ENCODE results near the gene ADAMTS6. TPM values are rescaled to one million over a fixed set of nuclear protein-coding genes. Genes with fewer than 3 reads are reported as not detected.

ADAMTS6 gene
- total RNA-seq, 5 donors from 2014 or later (not counting 1 experiment from before 2014, with no cell fraction given), result 2.0 to 5.3 (median 4.0) TPM

DNA sequence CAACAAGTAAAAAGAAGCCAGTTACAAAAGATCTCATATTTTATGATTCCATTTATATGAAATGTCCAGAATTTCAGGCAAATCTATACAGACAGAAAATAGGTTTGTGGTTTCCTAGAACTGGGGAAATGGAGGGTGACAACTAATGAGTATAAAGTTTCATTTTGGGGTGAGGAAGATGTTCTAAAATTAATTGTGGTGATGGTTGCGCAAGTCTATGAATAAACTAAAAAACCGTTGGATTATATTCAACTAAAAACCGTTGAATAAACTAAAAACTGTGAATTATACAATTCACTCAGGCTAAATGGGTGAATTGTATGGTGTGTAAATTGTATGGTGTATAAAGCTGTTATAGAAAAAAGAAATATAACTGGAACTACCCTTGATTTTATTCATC is 47.6 kb downstream of the ADAMTS6 start:
- WGBS (ENCODE audit: insufficient coverage), result no CpG with 5 or more reads among the region's 3 CpGs
- Mint-ChIP-seq H3K36me3 (no peaks in the 10 kb centered on the region), H3K27me3 (peaks cover 4% of the 10 kb centered on the region in 2 donors), H3K27ac (no peak overlapping the region), H3K4me3 (no peak overlapping the region), H3K4me1 (no peaks in the 10 kb centered on the region), H3K9me3 (peaks cover 0 to 4% (median 0%) of the 10 kb centered on the region in 3 donors)
- no peaks in the 10 kb centered on the region for H3K36me3 ChIP-seq (ENCODE audit: control insufficient read depth in 2 of 2, extremely low read depth in 1 of 2, insufficient read depth in 1 of 2, low read length in 1 of 2)
- no peak overlapping the region for H3K27ac ChIP-seq (ENCODE audit: low read length)
- ChIA-PET POLR2A (no interaction called here), CTCF (no interaction called here)
- H3K27me3 ChIP-seq (replicated peaks in 1 of 2; ENCODE audit: control insufficient read depth in 2 of 2, extremely low read depth in 1 of 2, insufficient read depth in 2 of 2, low read length in 1 of 2), result no peaks in the 10 kb centered on the region
- H3K4me3 ChIP-seq (ENCODE audit: control insufficient read depth in 1 of 2, extremely low read depth in 1 of 2, low read length in 1 of 2), result no peak overlapping the region
- no peaks in the 10 kb centered on the region for H3K9me3 ChIP-seq
- H3K4me1 ChIP-seq (ENCODE audit: control insufficient read depth in 1 of 2, extremely low read depth in 1 of 2, insufficient read depth in 2 of 2, low read length in 2 of 2), result no peaks in the 10 kb centered on the region
- DNase-seq, result no peak
- no peak for ATAC-seq (replicated peaks in 1 of 4)

DNA sequence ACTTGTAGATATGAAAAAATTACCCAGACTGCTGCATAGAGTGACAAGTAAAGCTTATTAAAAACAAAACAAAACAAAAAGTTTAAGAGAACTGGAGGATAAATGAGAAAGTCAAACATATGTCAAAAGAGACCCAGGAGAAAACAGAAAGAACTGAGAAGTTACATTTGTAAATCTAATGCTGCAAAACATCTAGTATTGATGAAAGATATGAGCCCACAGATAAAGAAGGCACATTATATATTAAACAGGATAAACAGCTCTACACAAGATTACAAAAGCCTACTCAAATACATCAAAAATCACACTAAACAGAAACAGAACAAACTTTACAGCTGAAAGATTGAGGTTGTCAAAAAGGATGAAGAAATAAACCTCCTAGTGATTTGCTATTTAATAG is 55.1 kb downstream of the ADAMTS6 start:
- H3K4me3 Mint-ChIP-seq, result no peak overlapping the region
- CTCF ChIA-PET, result no interaction called here
- no peak overlapping the region for H3K4me3 ChIP-seq (ENCODE audit: control insufficient read depth in 1 of 2, extremely low read depth in 1 of 2, low read length in 1 of 2)
- H3K27me3 Mint-ChIP-seq, result no peaks in the 10 kb centered on the region
- no peaks in the 10 kb centered on the region for H3K4me1 ChIP-seq (ENCODE audit: control insufficient read depth in 1 of 2, extremely low read depth in 1 of 2, insufficient read depth in 2 of 2, low read length in 2 of 2)
- ATAC-seq (replicated peaks in 1 of 4) (no peak), DNase-seq (no peak)
- H3K27ac Mint-ChIP-seq, result no peak overlapping the region
- no peak overlapping the region for H3K27ac ChIP-seq (ENCODE audit: low read length)
- H3K36me3 ChIP-seq (ENCODE audit: control insufficient read depth in 2 of 2, extremely low read depth in 1 of 2, insufficient read depth in 1 of 2, low read length in 1 of 2), result no peaks in the 10 kb centered on the region
- H3K36me3 Mint-ChIP-seq, result peaks cover 3% of the 10 kb centered on the region
- H3K9me3 Mint-ChIP-seq, result peaks cover 0 to 5% (median 4%) of the 10 kb centered on the region in 3 donors
- H3K27me3 ChIP-seq (replicated peaks in 1 of 2; ENCODE audit: control insufficient read depth in 2 of 2, extremely low read depth in 1 of 2, insufficient read depth in 2 of 2, low read length in 1 of 2), result no peaks in the 10 kb centered on the region
- no peaks in the 10 kb centered on the region for H3K4me1 Mint-ChIP-seq
- H3K9me3 ChIP-seq, result no peaks in the 10 kb centered on the region
- POLR2A ChIA-PET, result no interaction called here

DNA sequence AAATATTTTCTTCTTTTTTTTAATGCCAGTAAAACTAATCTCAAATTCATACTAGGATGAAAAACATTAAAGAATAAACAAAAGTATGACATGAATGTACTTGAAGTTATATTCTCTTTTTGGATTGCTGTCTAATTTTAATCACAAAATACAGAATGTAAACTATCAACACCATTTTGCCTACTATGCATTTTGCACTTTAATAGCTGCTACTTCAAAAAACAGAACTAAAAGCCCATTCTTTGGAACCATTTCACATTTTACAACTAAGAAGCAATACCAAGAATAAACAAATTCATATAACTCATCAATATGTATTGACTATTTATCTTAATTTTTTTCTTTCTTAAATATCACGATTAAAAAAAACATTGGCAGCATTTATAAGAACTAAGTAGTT is 58.1 kb downstream of the ADAMTS6 start:
- Mint-ChIP-seq H3K27me3 (no peaks in the 10 kb centered on the region), H3K9me3 (peaks cover 9 to 28% (median 18%) of the 10 kb centered on the region in 3 donors), H3K27ac (no peak overlapping the region), H3K4me1 (no peaks in the 10 kb centered on the region), H3K4me3 (no peak overlapping the region), H3K36me3 (peaks cover 4% of the 10 kb centered on the region)
- ATAC-seq (replicated peaks in 1 of 4) (no peak), DNase-seq (no peak)
- H3K27ac ChIP-seq (ENCODE audit: low read length), result no peak overlapping the region
- no peaks in the 10 kb centered on the region for H3K9me3 ChIP-seq
- ChIA-PET CTCF (interaction anchor here in 1 of 2 donors (0.7 kb wide), 1 partner anchor 1610 kb away, joined by 3 read pairs; no protein-coding TSS in a partner anchor), POLR2A (no interaction called here)
- no peaks in the 10 kb centered on the region for H3K27me3 ChIP-seq (replicated peaks in 1 of 2; ENCODE audit: control insufficient read depth in 2 of 2, extremely low read depth in 1 of 2, insufficient read depth in 2 of 2, low read length in 1 of 2)
- no peaks in the 10 kb centered on the region for H3K4me1 ChIP-seq (ENCODE audit: control insufficient read depth in 1 of 2, extremely low read depth in 1 of 2, insufficient read depth in 2 of 2, low read length in 2 of 2)
- H3K4me3 ChIP-seq (ENCODE audit: control insufficient read depth in 1 of 2, extremely low read depth in 1 of 2, low read length in 1 of 2), result no peak overlapping the region
- no CpG with 5 or more reads among the region's 1 CpG for WGBS (ENCODE audit: insufficient coverage)
- H3K36me3 ChIP-seq (ENCODE audit: control insufficient read depth in 2 of 2, extremely low read depth in 1 of 2, insufficient read depth in 1 of 2, low read length in 1 of 2), result no peaks in the 10 kb centered on the region

DNA sequence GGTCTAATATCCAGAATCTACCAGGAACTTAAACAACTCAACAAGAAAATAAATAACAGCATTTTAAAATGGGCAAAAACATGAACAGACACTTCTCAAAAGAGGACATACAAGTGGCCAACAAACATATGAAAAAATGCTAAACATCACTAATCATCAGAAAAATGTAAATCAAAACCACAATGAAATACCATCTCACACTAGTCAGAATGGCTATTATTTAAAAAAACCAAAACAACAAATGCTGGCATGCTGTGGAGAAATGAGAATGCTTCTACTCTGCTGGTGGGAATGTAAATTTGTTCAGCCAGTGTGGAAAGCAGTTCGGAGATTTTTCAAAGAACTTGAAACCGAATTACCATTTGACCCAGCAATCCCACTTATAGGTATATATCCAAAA is 63.1 kb downstream of the ADAMTS6 start:
- Mint-ChIP-seq H3K9me3 (peaks cover 9 to 45% (median 25%) of the 10 kb centered on the region in 3 donors), H3K27me3 (peaks cover 0 to 1% of the 10 kb centered on the region in 2 donors), H3K27ac (no peak overlapping the region), H3K4me1 (no peaks in the 10 kb centered on the region), H3K4me3 (no peak overlapping the region), H3K36me3 (peaks cover 4% of the 10 kb centered on the region)
- ATAC-seq (replicated peaks in 1 of 4) (no peak), DNase-seq (no peak)
- POLR2A ChIA-PET, result no interaction called here
- no CpG with 5 or more reads among the region's 2 CpGs for WGBS (ENCODE audit: insufficient coverage)
- no peaks in the 10 kb centered on the region for H3K9me3 ChIP-seq
- H3K27me3 ChIP-seq (replicated peaks in 1 of 2; ENCODE audit: control insufficient read depth in 2 of 2, extremely low read depth in 1 of 2, insufficient read depth in 2 of 2, low read length in 1 of 2), result peaks cover 0 to 5% of the 10 kb centered on the region in 2 experiments
- no peaks in the 10 kb centered on the region for H3K36me3 ChIP-seq (ENCODE audit: control insufficient read depth in 2 of 2, extremely low read depth in 1 of 2, insufficient read depth in 1 of 2, low read length in 1 of 2)
- CTCF ChIA-PET, result no interaction called here
- H3K4me1 ChIP-seq (ENCODE audit: control insufficient read depth in 1 of 2, extremely low read depth in 1 of 2, insufficient read depth in 2 of 2, low read length in 2 of 2), result no peaks in the 10 kb centered on the region
- no peak overlapping the region for H3K27ac ChIP-seq (ENCODE audit: low read length)
- no peak overlapping the region for H3K4me3 ChIP-seq (ENCODE audit: control insufficient read depth in 1 of 2, extremely low read depth in 1 of 2, low read length in 1 of 2)

DNA sequence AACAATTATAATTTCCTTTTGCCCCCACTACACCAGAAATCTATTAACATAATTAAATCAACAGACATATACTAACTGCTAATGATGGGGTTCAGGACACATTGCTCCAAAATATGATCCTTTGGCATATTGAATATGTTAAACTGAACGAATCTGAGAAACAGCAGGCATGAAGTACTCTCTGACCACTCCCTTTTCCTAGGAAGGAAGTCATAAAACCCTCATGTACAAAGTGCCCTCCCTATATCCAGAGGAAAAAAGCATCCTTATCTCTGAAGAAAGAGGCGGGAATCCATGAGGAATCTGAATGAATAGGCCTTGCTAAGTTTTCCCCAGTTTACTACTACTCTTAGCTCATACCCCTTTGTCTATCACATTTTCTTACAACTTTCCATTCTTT is 67.9 kb downstream of the ADAMTS6 start:
- no peaks in the 10 kb centered on the region for H3K36me3 Mint-ChIP-seq
- no CpG with 5 or more reads among the region's 2 CpGs for WGBS (ENCODE audit: insufficient coverage)

DNA sequence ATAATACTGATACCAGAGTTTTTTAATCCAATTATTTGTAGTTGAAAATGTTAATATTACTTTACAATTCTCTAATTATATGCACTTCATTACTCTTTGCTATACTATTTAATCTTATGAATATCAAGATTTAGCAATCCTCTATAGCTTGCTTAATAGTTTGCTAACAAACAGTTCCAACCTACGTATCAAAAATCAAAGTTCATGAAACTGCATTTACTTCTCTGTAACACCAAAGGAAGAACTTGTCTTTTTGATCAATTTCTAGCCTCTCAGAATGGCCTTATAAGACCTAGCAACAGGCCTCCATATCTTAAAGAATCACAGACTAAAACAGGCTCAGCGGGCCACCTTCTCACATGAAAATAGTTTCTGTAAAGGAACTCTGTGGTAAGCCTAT is 68.9 kb downstream of the ADAMTS6 start:
- CTCF ChIA-PET, result no interaction called here
- H3K4me1 Mint-ChIP-seq, result no peaks in the 10 kb centered on the region
- DNase-seq (no peak), ATAC-seq (replicated peaks in 1 of 4) (no peak)
- WGBS (ENCODE audit: insufficient coverage), result 83% methylated on average over 1 of the region's 2 CpGs
- no peak overlapping the region for H3K27ac ChIP-seq (ENCODE audit: low read length)
- no peak overlapping the region for H3K27ac Mint-ChIP-seq
- peaks cover 3% of the 10 kb centered on the region for H3K36me3 Mint-ChIP-seq
- POLR2A ChIA-PET, result interaction anchor here in 1 of 2 donors (1.0 kb wide), 1 partner anchor 15 kb away, joined by 5 read pairs; no protein-coding TSS in a partner anchor
- peaks cover 0 to 16% (median 6%) of the 10 kb centered on the region in 3 donors for H3K9me3 Mint-ChIP-seq
- H3K27me3 ChIP-seq (replicated peaks in 1 of 2; ENCODE audit: control insufficient read depth in 2 of 2, extremely low read depth in 1 of 2, insufficient read depth in 2 of 2, low read length in 1 of 2), result peaks cover 0 to 5% of the 10 kb centered on the region in 2 experiments
- no peaks in the 10 kb centered on the region for H3K4me1 ChIP-seq (ENCODE audit: control insufficient read depth in 1 of 2, extremely low read depth in 1 of 2, insufficient read depth in 2 of 2, low read length in 2 of 2)
- H3K9me3 ChIP-seq, result no peaks in the 10 kb centered on the region
- no peaks in the 10 kb centered on the region for H3K36me3 ChIP-seq (ENCODE audit: control insufficient read depth in 2 of 2, extremely low read depth in 1 of 2, insufficient read depth in 1 of 2, low read length in 1 of 2)
- no peak overlapping the region for H3K4me3 Mint-ChIP-seq
- peaks cover 0 to 3% of the 10 kb centered on the region in 2 donors for H3K27me3 Mint-ChIP-seq
- H3K4me3 ChIP-seq (ENCODE audit: control insufficient read depth in 1 of 2, extremely low read depth in 1 of 2, low read length in 1 of 2), result no peak overlapping the region

More for the DNA sequence above, 67.9 kb downstream of the ADAMTS6 start:
- CTCF ChIA-PET, result no interaction called here
- Mint-ChIP-seq H3K27ac (no peak overlapping the region), H3K27me3 (peaks cover 0 to 2% of the 10 kb centered on the region in 2 donors), H3K4me1 (no peaks in the 10 kb centered on the region), H3K4me3 (no peak overlapping the region), H3K9me3 (peaks cover 0 to 19% (median 8%) of the 10 kb centered on the region in 3 donors)
- H3K4me1 ChIP-seq (ENCODE audit: control insufficient read depth in 1 of 2, extremely low read depth in 1 of 2, insufficient read depth in 2 of 2, low read length in 2 of 2), result no peaks in the 10 kb centered on the region
- DNase-seq (no peak), ATAC-seq (replicated peaks in 1 of 4) (no peak)
- no peaks in the 10 kb centered on the region for H3K9me3 ChIP-seq
- no peaks in the 10 kb centered on the region for H3K36me3 ChIP-seq (ENCODE audit: control insufficient read depth in 2 of 2, extremely low read depth in 1 of 2, insufficient read depth in 1 of 2, low read length in 1 of 2)
- H3K27ac ChIP-seq (ENCODE audit: low read length), result no peak overlapping the region
- POLR2A ChIA-PET, result no interaction called here
- H3K4me3 ChIP-seq (ENCODE audit: control insufficient read depth in 1 of 2, extremely low read depth in 1 of 2, low read length in 1 of 2), result no peak overlapping the region
- peaks cover 0 to 5% of the 10 kb centered on the region in 2 experiments for H3K27me3 ChIP-seq (replicated peaks in 1 of 2; ENCODE audit: control insufficient read depth in 2 of 2, extremely low read depth in 1 of 2, insufficient read depth in 2 of 2, low read length in 1 of 2)

DNA sequence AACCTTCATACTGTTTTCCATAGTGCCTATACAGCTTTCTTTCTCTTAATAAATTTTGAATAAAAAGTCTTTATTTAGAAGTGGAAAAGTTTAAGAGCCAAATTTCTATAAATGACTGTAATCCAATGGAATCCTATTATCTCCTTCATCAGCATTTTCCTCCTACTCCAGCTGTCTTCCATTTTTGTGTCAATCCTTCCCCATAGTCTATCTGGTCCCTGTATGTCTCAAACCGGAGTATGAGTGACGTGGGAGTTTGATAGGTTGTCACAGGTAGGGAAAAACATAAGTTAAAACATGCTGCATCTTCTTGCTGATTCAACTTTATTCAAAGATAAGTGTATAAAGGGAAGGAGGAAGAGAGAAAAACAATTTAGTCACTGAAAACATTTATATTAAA is 70.4 kb downstream of the ADAMTS6 start:
- Histone ChIP-seq H3K36me3 (ENCODE audit: control insufficient read depth in 2 of 2, extremely low read depth in 1 of 2, insufficient read depth in 1 of 2, low read length in 1 of 2) (no peaks in the 10 kb centered on the region), H3K27me3 (replicated peaks in 1 of 2; ENCODE audit: control insufficient read depth in 2 of 2, extremely low read depth in 1 of 2, insufficient read depth in 2 of 2, low read length in 1 of 2) (peaks cover 0 to 5% of the 10 kb centered on the region in 2 experiments), H3K9me3 (no peaks in the 10 kb centered on the region), H3K27ac (ENCODE audit: low read length) (no peak overlapping the region), H3K4me3 (ENCODE audit: control insufficient read depth in 1 of 2, extremely low read depth in 1 of 2, low read length in 1 of 2) (no peak overlapping the region), H3K4me1 (ENCODE audit: control insufficient read depth in 1 of 2, extremely low read depth in 1 of 2, insufficient read depth in 2 of 2, low read length in 2 of 2) (no peaks in the 10 kb centered on the region)
- ATAC-seq (replicated peaks in 1 of 4) (no peak), DNase-seq (no peak)
- H3K36me3 Mint-ChIP-seq, result peaks cover 8% of the 10 kb centered on the region
- POLR2A ChIA-PET, result no interaction called here
- peaks cover 0 to 7% of the 10 kb centered on the region in 2 donors for H3K27me3 Mint-ChIP-seq
- H3K4me1 Mint-ChIP-seq, result no peaks in the 10 kb centered on the region
- H3K9me3 Mint-ChIP-seq, result peaks cover 0 to 7% (median 4%) of the 10 kb centered on the region in 3 donors
- H3K27ac Mint-ChIP-seq, result no peak overlapping the region
- CTCF ChIA-PET, result no interaction called here
- no CpG with 5 or more reads among the region's 2 CpGs for WGBS (ENCODE audit: insufficient coverage)
- H3K4me3 Mint-ChIP-seq, result no peak overlapping the region
